ES-I3 (cell line): ENCODE measurements around the gene GRM3.

Experiments
- H3K36me3 ChIP-seq: 2 replicates; pipeline ENCODE4 v1.6.1; 2013; ENCODE audit warnings: mild to moderate bottlenecking, low read length, control low read depth, moderate library complexity; ENCODE audit not compliant: insufficient read depth
- H3K4me1 ChIP-seq: 2 replicates; pipeline ENCODE4 v1.6.1; 2013; ENCODE audit warnings: mild to moderate bottlenecking, control low read depth, low read length; ENCODE audit not compliant: insufficient read depth
- H3K9ac ChIP-seq: 2 replicates; pipeline ENCODE4 v1.6.1; 2013; ENCODE audit warnings: low read depth, mild to moderate bottlenecking, low read length, moderate library complexity
- H3K9me3 ChIP-seq: 2 replicates; pipeline ENCODE4 v1.6.1; 2013; ENCODE audit warnings: mild to moderate bottlenecking, low read length, moderate library complexity; ENCODE audit not compliant: control insufficient read depth, insufficient read depth

GRM3 gene

DNA sequence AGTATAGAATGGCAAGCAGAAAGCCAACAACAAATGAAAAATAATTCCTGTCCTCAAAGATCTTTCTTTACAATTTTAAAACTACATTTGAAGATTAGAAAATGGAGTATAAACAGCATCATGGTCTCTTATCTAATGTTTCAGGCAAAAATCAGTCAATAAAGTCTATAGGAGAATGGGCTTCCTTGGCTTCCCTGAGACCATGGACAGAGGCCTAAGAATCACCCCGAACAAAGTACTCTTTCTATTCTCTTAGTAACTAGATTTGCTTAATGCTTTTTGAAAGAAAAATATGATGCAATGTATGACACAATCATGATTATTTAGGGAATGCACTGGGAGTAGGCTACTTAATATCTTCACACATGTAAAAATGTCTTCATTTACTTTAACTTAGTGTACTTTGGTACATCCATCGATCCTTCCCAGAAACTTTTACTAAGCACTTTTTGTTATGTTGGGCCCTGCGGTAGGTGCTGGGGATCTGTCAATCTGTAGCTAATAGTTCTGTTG is 17.3 kb downstream of the GRM3 start:
- H3K36me3 ChIP-seq = no peaks in the 10 kb centered on the region

DNA sequence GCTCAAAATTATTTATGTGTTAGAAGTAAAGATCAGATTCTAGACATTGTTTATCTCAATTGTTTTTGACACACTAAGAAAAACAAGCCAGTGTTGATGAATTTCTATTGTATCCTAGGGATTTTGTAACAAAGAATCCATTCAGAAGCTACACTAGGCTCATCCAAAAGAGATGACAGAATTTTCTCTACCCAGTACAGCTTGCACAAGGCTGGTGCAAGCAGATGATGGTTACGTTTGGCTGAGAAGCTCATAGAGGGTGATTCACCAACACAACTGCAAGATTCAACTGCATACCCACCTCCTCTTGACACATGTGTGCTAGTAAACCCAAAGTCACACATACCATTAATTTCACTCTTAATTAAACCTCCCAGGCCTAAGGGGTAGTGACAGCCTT is 20.8 kb downstream of the GRM3 start:
- Histone ChIP-seq H3K9ac (no peak overlapping the region), H3K4me1 (peaks cover 4% of the 10 kb centered on the region; the same call in 1 of the 2 replicates), H3K9me3 (no peaks in the 10 kb centered on the region), H3K36me3 (no peaks in the 10 kb centered on the region)

More for the DNA sequence above, 17.3 kb downstream of the GRM3 start:
- no peaks in the 10 kb centered on the region for H3K9me3 ChIP-seq
- no peak overlapping the region for H3K9ac ChIP-seq
- H3K4me1 ChIP-seq = no peaks in the 10 kb centered on the region

DNA sequence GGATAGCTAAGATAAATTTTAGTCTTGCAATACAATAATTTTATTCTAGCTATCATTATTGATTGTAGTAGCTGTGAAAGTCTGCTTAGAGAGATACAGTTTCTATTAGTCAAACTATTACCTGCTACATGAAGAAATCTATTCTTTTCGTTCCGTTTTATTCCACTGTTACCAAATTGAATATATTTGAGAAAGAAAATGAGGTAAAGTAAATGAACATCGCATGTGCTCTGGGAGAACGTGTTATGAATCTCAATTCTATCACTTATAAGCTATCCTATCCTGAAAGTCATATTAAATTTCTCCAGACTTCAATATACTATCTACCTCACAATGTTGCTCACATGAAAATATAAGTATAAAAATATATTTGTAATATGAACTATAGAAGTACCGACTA is 21.3 kb downstream of the GRM3 start:
- Histone ChIP-seq H3K36me3 (no peaks in the 10 kb centered on the region), H3K4me1 (peaks cover 4% of the 10 kb centered on the region; the same call in 1 of the 2 replicates), H3K9me3 (no peaks in the 10 kb centered on the region), H3K9ac (no peak overlapping the region)

DNA sequence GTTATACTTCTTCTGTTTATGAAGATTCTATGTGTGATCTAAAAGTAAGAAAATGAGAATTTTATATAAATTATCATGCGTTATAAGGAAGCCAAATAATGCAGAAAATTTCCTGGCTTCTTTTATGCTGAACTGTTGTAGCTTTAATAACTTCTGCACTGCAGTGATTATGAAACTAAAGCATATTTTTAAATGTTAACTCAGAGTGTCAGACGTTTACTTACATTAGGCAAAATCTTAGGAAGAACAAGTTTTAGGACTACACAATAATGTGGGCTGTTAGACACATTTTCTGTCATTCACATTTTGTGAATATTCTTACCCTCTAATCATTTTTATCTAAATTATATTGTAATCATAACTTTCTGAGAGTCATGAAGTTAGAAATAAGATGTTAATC is 22.0 kb downstream of the GRM3 start:
- Histone ChIP-seq H3K4me1 (peaks cover 4% of the 10 kb centered on the region; the same call in 1 of the 2 replicates), H3K9ac (no peak overlapping the region), H3K36me3 (no peaks in the 10 kb centered on the region), H3K9me3 (no peaks in the 10 kb centered on the region)

DNA sequence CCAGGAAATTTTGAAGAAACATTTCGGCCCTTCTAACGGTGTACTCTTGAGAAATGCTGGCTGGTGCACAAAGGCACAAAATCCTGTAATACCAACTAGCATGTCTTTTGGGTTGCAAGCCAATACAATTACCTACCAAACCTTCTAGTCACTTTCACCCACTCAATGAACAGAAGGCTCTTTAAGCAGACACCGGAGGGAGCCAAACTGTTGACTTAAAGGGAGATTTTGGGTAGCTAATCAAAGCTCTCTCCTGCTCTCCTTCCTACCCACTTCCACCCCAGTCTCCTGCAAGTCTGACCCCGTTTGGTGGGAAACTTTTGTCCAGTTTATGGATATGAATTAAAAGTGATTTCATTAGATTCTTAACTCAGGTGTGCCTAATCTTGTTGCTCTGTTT is 24.0 kb downstream of the GRM3 start:
- Histone ChIP-seq H3K36me3 (no peaks in the 10 kb centered on the region), H3K9me3 (no peaks in the 10 kb centered on the region), H3K9ac (no peak overlapping the region), H3K4me1 (peaks cover 4% of the 10 kb centered on the region; the same call in 1 of the 2 replicates)

DNA sequence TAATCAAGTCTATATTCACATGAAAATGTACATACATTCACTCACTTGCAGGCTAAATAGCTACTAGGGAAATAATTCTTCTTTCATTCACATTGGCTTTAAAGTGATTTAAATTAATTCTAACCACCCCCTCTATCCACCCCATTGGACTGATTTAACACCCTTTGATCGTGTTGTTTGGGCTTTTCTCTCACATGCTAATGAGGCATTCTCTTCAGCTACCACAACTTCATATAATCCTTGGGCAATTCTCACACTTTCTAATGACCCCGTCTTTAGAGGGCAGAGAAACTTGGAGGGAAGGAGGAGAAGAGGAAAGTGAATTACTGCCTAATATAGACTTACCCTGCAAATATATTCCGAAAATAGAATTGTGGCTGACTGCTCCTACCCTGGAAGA is 24.6 kb downstream of the GRM3 start:
- no peak overlapping the region for H3K9ac ChIP-seq
- H3K9me3 ChIP-seq = no peaks in the 10 kb centered on the region
- H3K4me1 ChIP-seq = peaks cover 4% of the 10 kb centered on the region; the same call in 1 of the 2 replicates
- no peaks in the 10 kb centered on the region for H3K36me3 ChIP-seq

DNA sequence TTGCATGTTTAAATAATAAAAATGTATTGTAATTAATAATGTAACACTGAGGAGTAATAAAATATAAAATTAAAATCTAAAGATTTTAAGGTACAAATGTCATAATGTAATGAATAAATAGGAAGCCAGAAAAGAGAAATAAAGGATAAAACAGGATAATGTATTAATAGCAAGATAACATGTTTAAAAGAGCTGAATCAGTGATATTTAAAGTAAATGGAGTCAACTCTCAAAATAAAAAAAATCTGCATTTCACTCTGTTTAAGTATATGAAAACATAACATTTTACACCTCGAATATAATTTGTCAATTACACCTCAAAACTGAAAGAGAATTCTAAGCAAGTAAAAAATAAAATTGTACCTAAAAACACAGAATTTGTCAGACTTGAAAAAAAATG is 44.1 kb downstream of the GRM3 start:
- H3K36me3 ChIP-seq = no peaks in the 10 kb centered on the region
- H3K9ac ChIP-seq = no peak overlapping the region
- H3K9me3 ChIP-seq = no peaks in the 10 kb centered on the region
- H3K4me1 ChIP-seq = no peaks in the 10 kb centered on the region

DNA sequence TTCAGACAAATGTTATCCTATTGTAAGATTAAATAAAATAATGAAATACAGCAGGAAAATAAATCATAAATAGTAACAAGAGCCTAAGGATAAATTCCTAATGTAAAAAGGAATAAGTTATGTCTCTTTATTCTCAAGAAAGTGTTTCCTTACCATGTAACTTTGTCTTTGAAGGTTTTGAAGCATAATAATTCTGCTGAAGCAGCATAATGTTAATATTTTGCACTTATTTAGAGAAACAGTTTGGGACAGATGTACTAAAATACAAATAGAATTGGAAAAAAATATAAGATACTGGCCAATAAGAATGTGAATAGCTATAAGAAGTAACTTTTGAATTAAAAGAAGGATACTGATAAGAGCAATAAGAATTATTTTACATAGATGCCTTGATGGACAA is 45.7 kb downstream of the GRM3 start:
- H3K9me3 ChIP-seq = no peaks in the 10 kb centered on the region
- H3K9ac ChIP-seq = no peak overlapping the region
- H3K36me3 ChIP-seq = no peaks in the 10 kb centered on the region
- no peaks in the 10 kb centered on the region for H3K4me1 ChIP-seq

DNA sequence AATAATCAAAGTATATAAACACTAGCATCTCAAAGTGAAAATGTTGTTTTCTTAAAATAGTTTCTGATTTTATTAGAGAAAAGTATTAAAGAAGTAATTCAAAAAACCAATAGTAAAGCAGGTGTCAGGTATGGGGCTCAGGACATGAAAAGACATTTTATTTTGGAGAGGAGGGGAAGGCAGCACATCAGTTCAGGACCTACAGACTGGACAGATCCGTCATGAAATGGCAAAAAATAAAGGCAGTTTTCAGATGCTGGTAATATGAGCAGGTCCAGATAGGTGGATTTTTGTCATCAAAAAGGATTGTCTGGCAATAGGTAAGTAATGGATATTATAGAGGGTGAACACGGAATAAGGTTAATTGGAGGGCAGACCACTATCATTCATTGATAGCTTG is 49.0 kb downstream of the GRM3 start:
- no peak overlapping the region for H3K9ac ChIP-seq

DNA sequence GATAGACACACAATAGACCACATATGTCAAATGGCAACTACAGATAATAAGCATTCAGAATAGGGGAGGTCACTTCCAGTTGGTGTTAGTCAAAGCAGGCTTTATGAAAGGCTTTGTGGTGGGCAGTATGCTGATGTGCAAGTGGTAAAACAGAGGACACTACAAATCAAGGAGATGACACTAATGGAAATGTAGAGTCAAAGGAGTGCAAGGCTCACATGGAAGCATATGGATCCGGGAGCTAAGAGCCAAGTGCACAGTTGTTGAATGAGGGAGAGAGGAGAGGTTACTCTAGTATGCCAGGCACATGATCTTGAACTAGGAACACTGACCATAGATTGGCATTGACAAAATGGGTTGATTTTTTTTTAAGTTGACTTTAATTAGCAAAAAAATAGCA is 62.7 kb downstream of the GRM3 start:
- H3K36me3 ChIP-seq = no peaks in the 10 kb centered on the region
- no peaks in the 10 kb centered on the region for H3K9me3 ChIP-seq
- no peak overlapping the region for H3K9ac ChIP-seq
- H3K4me1 ChIP-seq = no peaks in the 10 kb centered on the region

More for the DNA sequence above, 49.0 kb downstream of the GRM3 start:
- Histone ChIP-seq H3K4me1 (no peaks in the 10 kb centered on the region), H3K36me3 (no peaks in the 10 kb centered on the region), H3K9me3 (no peaks in the 10 kb centered on the region)

DNA sequence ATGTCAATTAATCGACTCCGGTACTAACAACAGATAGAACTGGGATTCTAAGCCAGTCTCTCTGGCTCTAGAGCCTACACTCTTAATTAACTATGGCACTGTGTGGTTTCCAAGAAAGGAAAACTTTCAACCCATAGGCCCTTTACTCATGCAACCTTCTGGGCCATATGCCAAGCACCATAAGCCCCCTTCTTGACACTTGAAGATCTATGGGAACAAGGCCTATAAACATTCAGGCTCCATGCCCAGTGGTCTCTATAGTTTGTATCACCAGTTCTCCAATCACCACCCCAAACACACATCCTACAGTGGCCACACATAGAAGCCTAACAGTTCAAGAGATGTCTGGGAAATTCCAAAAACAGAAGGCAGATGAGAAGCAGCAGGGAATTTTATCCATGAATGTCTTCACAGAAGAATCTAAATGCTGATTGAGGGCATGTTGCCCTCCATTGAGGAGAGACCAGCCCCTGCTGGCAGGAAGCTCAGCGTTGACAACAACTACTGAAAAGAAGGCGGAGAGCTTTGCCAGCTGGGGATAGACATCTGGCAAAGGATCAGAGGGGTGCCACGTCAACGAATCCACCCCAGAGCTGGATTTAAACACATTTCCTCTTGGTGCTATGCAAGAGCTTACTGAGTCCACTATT is 64.4 kb downstream of the GRM3 start:
- H3K9me3 ChIP-seq = no peaks in the 10 kb centered on the region
- H3K9ac ChIP-seq = no peak overlapping the region
- H3K36me3 ChIP-seq = no peaks in the 10 kb centered on the region
- H3K4me1 ChIP-seq = no peaks in the 10 kb centered on the region

DNA sequence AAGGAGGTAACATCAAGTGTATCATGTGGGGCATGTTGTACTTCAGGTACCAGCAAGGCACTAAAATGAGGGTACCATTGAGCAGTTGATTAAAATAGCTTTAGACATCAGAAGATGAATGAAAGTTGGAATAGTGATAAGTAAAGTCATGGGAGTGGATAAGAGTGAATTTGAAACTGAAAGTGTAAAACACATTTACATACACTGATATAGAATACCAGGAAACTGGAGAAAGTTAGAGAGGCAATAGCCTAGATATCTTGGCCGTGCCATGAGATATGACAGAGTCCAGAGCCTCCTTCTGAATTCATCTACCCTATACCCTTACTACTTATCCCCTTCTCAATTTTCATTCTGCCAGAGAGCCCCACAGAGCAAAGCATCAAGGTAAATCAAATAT is 76.6 kb downstream of the GRM3 start:
- Histone ChIP-seq H3K9me3 (no peaks in the 10 kb centered on the region), H3K4me1 (no peaks in the 10 kb centered on the region), H3K9ac (no peak overlapping the region), H3K36me3 (no peaks in the 10 kb centered on the region)

DNA sequence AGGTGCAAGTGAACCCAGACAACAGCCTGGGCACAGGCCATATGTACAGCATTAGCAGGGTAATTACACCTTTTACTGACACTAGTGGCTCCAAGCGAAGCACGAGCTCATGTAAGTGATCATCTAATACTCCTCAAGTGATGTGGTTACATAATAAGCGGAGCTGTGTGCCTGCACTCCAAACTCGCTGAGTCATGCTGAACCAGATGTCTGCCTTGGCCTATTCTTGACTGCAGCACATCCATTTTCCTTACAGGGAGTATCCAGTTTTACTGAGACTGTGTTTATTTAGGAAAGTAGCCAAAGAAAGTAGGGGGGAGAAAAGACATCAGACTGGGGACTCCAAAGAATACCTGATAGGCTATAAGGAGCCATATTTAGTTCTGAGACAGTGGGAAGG is 90.1 kb downstream of the GRM3 start:
- no peaks in the 10 kb centered on the region; the same call in 1 of the 2 replicates for H3K36me3 ChIP-seq
- peaks cover 2% of the 10 kb centered on the region; the same call in 1 of the 2 replicates for H3K9me3 ChIP-seq
- H3K4me1 ChIP-seq = no peaks in the 10 kb centered on the region
- no peak overlapping the region for H3K9ac ChIP-seq

DNA sequence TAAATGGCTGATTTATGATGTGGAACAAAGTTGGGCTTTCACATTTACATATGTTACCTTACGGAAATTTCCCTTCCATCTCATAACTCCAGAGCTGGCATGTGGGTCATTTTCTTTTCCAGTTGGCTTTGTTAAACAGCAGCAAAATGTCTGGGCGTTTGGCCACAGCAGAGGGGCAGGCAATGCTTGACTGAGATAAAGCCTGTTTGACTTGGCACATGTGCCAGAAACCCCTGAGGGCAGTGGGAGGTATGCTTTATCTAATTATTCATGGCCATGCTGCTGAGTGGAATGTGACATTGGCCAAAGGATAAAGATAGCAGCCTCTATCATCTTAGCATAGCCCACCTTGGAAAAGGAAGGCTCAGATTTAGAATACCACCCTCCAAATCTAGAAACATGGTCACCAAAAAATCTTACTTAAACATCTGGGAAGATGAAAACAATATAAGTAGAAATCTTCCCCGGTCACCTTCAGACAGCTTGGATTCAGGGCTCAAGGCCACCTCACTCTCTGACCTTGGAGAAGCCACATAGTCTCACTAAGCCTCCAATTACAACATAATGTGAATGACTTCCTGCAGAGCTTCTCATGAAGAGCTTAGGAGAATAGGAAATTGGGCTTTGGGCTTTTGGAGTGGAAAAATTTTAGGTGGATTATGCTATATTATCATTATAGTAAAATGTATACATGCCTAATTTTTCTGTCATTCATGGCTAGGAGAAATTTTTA is 101.5 kb downstream of the GRM3 start:
- Histone ChIP-seq H3K36me3 (no peaks in the 10 kb centered on the region), H3K9ac (no peak overlapping the region), H3K9me3 (no peaks in the 10 kb centered on the region), H3K4me1 (peaks cover 10% of the 10 kb centered on the region; the same call in 1 of the 2 replicates)

DNA sequence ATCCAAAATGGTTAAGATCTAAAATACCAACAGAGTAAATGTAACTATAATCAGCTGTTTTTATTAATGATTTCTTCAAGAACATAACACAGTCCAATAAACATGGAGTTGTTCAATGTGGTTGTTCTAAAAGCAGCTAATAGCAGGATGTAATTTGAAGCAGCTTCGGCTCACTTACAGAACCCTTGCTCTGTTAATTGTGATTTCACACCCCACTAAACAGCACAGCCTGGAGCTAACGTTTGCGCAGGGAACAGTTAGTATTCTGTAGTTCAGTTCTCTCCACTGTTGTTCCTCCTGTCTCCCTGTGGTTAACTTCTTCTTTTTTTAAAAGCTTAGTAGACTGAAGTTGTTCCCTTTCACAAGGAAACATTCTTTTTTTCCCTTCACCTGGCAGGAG is 104.0 kb downstream of the GRM3 start:
- Histone ChIP-seq H3K36me3 (no peaks in the 10 kb centered on the region), H3K9ac (no peak overlapping the region), H3K9me3 (no peaks in the 10 kb centered on the region), H3K4me1 (peaks cover 10% of the 10 kb centered on the region; the same call in 1 of the 2 replicates)
